H9 (cell line): ENCODE results near the gene NHERF2. TPM values are rescaled to one million over a fixed set of nuclear protein-coding genes. Genes with fewer than 3 reads are reported as not detected.
A peak's percentile ranks its signal among the peaks of the same experiment; 100 is the strongest.

Experiments used
- DNase-seq: peaks from one replicate; pipeline ENCODE4 v3.0.0-alpha.2; 2017
- H2AFZ ChIP-seq: one replicate; pipeline ENCODE4 v1.6.1; 2013; ENCODE audit warnings: mild to moderate bottlenecking, low read length, control low read depth, moderate library complexity
- H2AK5ac ChIP-seq: 2 replicates; pipeline ENCODE4 v1.6.1; 2013; ENCODE audit warnings: low read length, control low read depth, mixed read lengths; ENCODE audit not compliant: insufficient read length
- H2BK120ac ChIP-seq: one replicate; pipeline ENCODE4 v1.6.1; 2013; ENCODE audit warnings: low read depth, mild to moderate bottlenecking, low read length, control low read depth, inconsistent platforms; ENCODE audit not compliant: poor library complexity, severe bottlenecking
- H2BK12ac ChIP-seq: 2 replicates; pipeline ENCODE4 v1.6.1; 2013; ENCODE audit warnings: low read length, control low read depth, mixed read lengths, low read depth; ENCODE audit not compliant: insufficient read length
- H2BK15ac ChIP-seq: 2 replicates; pipeline ENCODE4 v1.6.1; 2013; ENCODE audit warnings: low read depth, low read length, control low read depth
- H2BK20ac ChIP-seq: one replicate; pipeline ENCODE4 v1.6.1; 2013; ENCODE audit warnings: low read depth, mild to moderate bottlenecking, low read length, control low read depth, inconsistent platforms; ENCODE audit not compliant: poor library complexity, severe bottlenecking
- H2BK5ac ChIP-seq: 2 replicates; pipeline ENCODE4 v1.6.1; 2013; ENCODE audit warnings: low read length, control low read depth, mixed read lengths; ENCODE audit not compliant: insufficient read length
- H3K14ac ChIP-seq: 2 replicates; pipeline ENCODE4 v1.6.1; 2013; ENCODE audit warnings: low read length, control low read depth; ENCODE audit not compliant: insufficient read depth
- H3K18ac ChIP-seq: 2 replicates; pipeline ENCODE4 v1.6.1; 2013; ENCODE audit warnings: low read depth, mild to moderate bottlenecking, mixed read lengths, low read length, control low read depth; ENCODE audit not compliant: insufficient read length
- H3K23ac ChIP-seq: 2 replicates; pipeline ENCODE4 v1.6.1; 2013; ENCODE audit warnings: low read length, control low read depth, mixed read lengths, low read depth; ENCODE audit not compliant: insufficient read length
- H3K23me2 ChIP-seq: 2 replicates; pipeline ENCODE4 v1.6.1; 2013; ENCODE audit warnings: low read depth, mild to moderate bottlenecking, mixed read lengths, low read length, control low read depth; ENCODE audit not compliant: insufficient read length, poor library complexity, severe bottlenecking
- H3K27ac ChIP-seq: 2 replicates; pipeline ENCODE4 v1.5.1; 2013; ENCODE audit warnings: low read length, control low read depth, mixed read lengths, low read depth; ENCODE audit not compliant: insufficient read length
- H3K27me3 ChIP-seq: 2 replicates; pipeline ENCODE4 v1.6.1; 2013; ENCODE audit warnings: low read length, control low read depth, inconsistent platforms; ENCODE audit not compliant: insufficient read depth
- H3K4ac ChIP-seq: 2 replicates; pipeline ENCODE4 v1.6.1; 2013; ENCODE audit warnings: low read depth, mild to moderate bottlenecking, control low read depth, inconsistent platforms, low read length, moderate library complexity
- H3K4me1 ChIP-seq: 2 replicates; pipeline ENCODE4 v1.6.1; 2013; ENCODE audit warnings: low read length, control low read depth, inconsistent platforms; ENCODE audit not compliant: insufficient read depth
- H3K4me2 ChIP-seq: 2 replicates; pipeline ENCODE4 v1.6.1; 2013; ENCODE audit warnings: low read length, control low read depth, mixed read lengths; ENCODE audit not compliant: insufficient read length, insufficient read depth
- H3K56ac ChIP-seq: 2 replicates; pipeline ENCODE4 v1.6.1; 2013; ENCODE audit warnings: low read depth, mild to moderate bottlenecking, mixed read lengths, low read length, control low read depth; ENCODE audit not compliant: insufficient read length
- H3K79me1 ChIP-seq: 2 replicates; pipeline ENCODE4 v1.6.1; 2013; ENCODE audit warnings: low read depth, mild to moderate bottlenecking, moderate library complexity, low read length, control low read depth, inconsistent platforms; ENCODE audit not compliant: insufficient read depth, poor library complexity, severe bottlenecking
- H3K79me2 ChIP-seq: 2 replicates; pipeline ENCODE4 v1.6.1; 2013; ENCODE audit warnings: low read length, control low read depth, inconsistent platforms; ENCODE audit not compliant: insufficient read depth
- H3K9ac ChIP-seq: 2 replicates; pipeline ENCODE4 v1.6.1; 2013; ENCODE audit warnings: low read length, control low read depth, mixed read lengths; ENCODE audit not compliant: insufficient read length; ENCODE audit errors: extremely low read depth
- H3K9me3 ChIP-seq: one replicate; pipeline ENCODE4 v1.6.1; 2013; ENCODE audit warnings: low read depth, low read length, inconsistent platforms; ENCODE audit not compliant: control insufficient read depth
- H3T11ph ChIP-seq: one replicate; pipeline ENCODE4 v1.6.1; 2013; ENCODE audit warnings: mild to moderate bottlenecking, low read length, control low read depth, inconsistent platforms
- H4K20me1 ChIP-seq: one replicate; pipeline ENCODE4 v1.6.1; 2013; ENCODE audit not compliant: control insufficient read depth, insufficient read length, insufficient read depth
- H4K5ac ChIP-seq: 2 replicates; pipeline ENCODE4 v1.6.1; 2013; ENCODE audit warnings: low read depth, mild to moderate bottlenecking, mixed read lengths, low read length, control low read depth; ENCODE audit not compliant: insufficient read length
- H4K8ac ChIP-seq: replicated peaks from 2 replicates; pipeline ENCODE4 v1.6.1; 2013; ENCODE audit warnings: low read length, control low read depth, mixed read lengths, low read depth; ENCODE audit not compliant: insufficient read length
- H4K91ac ChIP-seq: 2 replicates; pipeline ENCODE4 v1.6.1; 2013; ENCODE audit warnings: low read depth, mild to moderate bottlenecking, moderate library complexity, mixed read lengths, low read length, control low read depth; ENCODE audit not compliant: insufficient read length
- H3K27ac Mint-ChIP-seq, 3 experiments: 2 replicates in 2 of 3; 3 replicates in 1 of 3; pipeline ENCODE4 v1.8.0; 2020 to 2021; ENCODE audit warnings: mixed read lengths in 3 of 3, mild to moderate bottlenecking in 1 of 3, moderate library complexity in 1 of 3
- H3K27me3 Mint-ChIP-seq: 2 replicates; pipeline ENCODE4 v1.8.0; 2021; ENCODE audit warnings: low read depth, mild to moderate bottlenecking, moderate library complexity, mixed read lengths
- H3K36me3 Mint-ChIP-seq, 3 experiments: 2 replicates in 2 of 3; 3 replicates in 1 of 3; pipeline ENCODE4 v1.8.0; 2020 to 2021; ENCODE audit warnings: low read depth in 3 of 3, mixed read lengths in 3 of 3; ENCODE audit not compliant: insufficient read depth in 1 of 3
- H3K4me1 Mint-ChIP-seq, 2 experiments: 2 replicates each; pipeline ENCODE4 v1.8.0; 2020; ENCODE audit warnings: mixed read lengths in 2 of 2
- H3K4me3 Mint-ChIP-seq, 2 experiments: 2 replicates in 1 of 2; 3 replicates in 1 of 2; pipeline ENCODE4 v1.8.0; 2020 to 2021; ENCODE audit warnings: mild to moderate bottlenecking in 2 of 2, mixed read lengths in 2 of 2, moderate library complexity in 1 of 2
- H3K9me3 Mint-ChIP-seq, 2 experiments: 2 replicates in 1 of 2; 3 replicates in 1 of 2; pipeline ENCODE4 v1.8.0; 2020; ENCODE audit warnings: mild to moderate bottlenecking in 2 of 2, mixed read lengths in 2 of 2, moderate library complexity in 1 of 2
- WGBS: extraction: QIAGEN DNeasy Blood & Tissue Kit; methylation state at CpG from one replicate; pipeline ENCODE4 v1.1.7; 2013; ENCODE audit warnings: missing lambda C conversion rate, low lambda C conversion rate, mixed read lengths; ENCODE audit not compliant: insufficient read length; ENCODE audit errors: extremely low coverage; 5-methylcytosine and 5-hydroxymethylcytosine counted together
- total RNA-seq: library from RNA; stranded (reverse); gene quantifications from 2 replicates; pipeline ENCODE4 v1.2.1, GENCODE V29; 2021
- TF ChIP-seq, protein P1 (sequence below): fragments of 200-600 bp; sonication (generic); conservative IDR thresholded peaks from 3 replicates; pipeline ENCODE4 v1.8.0; 2021; ENCODE audit warnings: antibody characterized with exemption, mild to moderate bottlenecking

The NHERF2 gene
- total RNA-seq, 1 experiment from 2014 or later = 15.3 TPM

DNA sequence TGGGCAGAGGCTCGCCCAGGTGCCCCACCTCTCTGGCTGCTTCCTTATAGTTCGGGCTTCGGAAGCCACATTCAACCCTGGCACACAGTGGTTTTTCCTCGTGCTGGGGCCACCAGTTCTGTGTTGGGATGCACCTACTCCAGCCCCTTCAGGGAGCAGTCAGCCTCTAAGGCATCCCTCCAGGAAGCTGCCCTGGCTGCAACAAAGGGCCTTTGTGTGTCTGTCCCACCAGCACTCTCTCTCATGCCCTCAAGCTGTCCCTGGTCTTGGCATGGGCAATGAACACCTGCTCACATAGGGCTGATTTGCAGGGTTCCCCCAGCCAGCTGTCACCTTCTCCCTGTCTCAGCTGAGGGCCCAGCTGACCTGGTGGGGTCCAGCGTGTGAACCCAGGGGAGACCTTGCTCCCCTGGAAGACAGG, 44.7 kb upstream of the NHERF2 start:
- Mint-ChIP-seq H3K27ac (no peak overlapping the region), H3K27me3 (peaks cover 40% of the 10 kb centered on the region), H3K4me1 (peaks cover 19 to 26% of the 10 kb centered on the region in 2 experiments), H3K4me3 (peak overlapping the region in 1 of 2 experiments; percentile 54; a peak in 1 of 5 replicates), H3K9me3 (no peaks in the 10 kb centered on the region), H3K36me3 (peaks cover 0 to 24% (median 20%) of the 10 kb centered on the region in 3 experiments)
- TF ChIP-seq, protein P1, sequence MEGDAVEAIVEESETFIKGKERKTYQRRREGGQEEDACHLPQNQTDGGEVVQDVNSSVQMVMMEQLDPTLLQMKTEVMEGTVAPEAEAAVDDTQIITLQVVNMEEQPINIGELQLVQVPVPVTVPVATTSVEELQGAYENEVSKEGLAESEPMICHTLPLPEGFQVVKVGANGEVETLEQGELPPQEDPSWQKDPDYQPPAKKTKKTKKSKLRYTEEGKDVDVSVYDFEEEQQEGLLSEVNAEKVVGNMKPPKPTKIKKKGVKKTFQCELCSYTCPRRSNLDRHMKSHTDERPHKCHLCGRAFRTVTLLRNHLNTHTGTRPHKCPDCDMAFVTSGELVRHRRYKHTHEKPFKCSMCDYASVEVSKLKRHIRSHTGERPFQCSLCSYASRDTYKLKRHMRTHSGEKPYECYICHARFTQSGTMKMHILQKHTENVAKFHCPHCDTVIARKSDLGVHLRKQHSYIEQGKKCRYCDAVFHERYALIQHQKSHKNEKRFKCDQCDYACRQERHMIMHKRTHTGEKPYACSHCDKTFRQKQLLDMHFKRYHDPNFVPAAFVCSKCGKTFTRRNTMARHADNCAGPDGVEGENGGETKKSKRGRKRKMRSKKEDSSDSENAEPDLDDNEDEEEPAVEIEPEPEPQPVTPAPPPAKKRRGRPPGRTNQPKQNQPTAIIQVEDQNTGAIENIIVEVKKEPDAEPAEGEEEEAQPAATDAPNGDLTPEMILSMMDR = no peak
- Histone ChIP-seq H3K4me2 (no peak overlapping the region), H3K4ac (no peak overlapping the region), H3K23ac (no peak overlapping the region), H2BK20ac (no peak overlapping the region), H3K9ac (no peak overlapping the region), H2AFZ (no peak overlapping the region), H3K56ac (no peak overlapping the region), H2AK5ac (no peak overlapping the region), H3K4me1 (no peaks in the 10 kb centered on the region), H3K79me1 (no peaks in the 10 kb centered on the region), H3K14ac (no peak overlapping the region; the same call in 1 of the 2 replicates), H3K27ac (no peak overlapping the region), H4K91ac (no peak overlapping the region), H2BK120ac (no peak overlapping the region), H2BK12ac (no peak overlapping the region), H4K20me1 (peaks cover 2% of the 10 kb centered on the region), H2BK15ac (no peak overlapping the region), H3K9me3 (no peaks in the 10 kb centered on the region), H4K8ac (no peak overlapping the region), H3K18ac (no peak overlapping the region), H4K5ac (no peak overlapping the region), H2BK5ac (no peak overlapping the region), H3K23me2 (peaks cover 24% of the 10 kb centered on the region), H3T11ph (no peak overlapping the region), H3K79me2 (no peaks in the 10 kb centered on the region; the same call in 1 of the 2 replicates), H3K27me3 (peaks cover 22% of the 10 kb centered on the region)
- WGBS = no CpG with 5 or more reads among the region's 5 CpGs
- no peak for DNase-seq
